NOMO-1 (cell line): ENCODE results near the gene TMOD3.
"Not testable (repeated sequence)": the region's sequence is repeated elsewhere in the genome, so short reads cannot be mapped to it uniquely, and the experiment has no call there.

Source experiments
- DNase-seq, 2 experiments: peaks; one replicate each; lab custom pipeline; 2025; ENCODE audit not compliant: unreplicated experiment in 2 of 2; lab: John Stamatoyannopoulos, UW

The TMOD3 gene

DNA sequence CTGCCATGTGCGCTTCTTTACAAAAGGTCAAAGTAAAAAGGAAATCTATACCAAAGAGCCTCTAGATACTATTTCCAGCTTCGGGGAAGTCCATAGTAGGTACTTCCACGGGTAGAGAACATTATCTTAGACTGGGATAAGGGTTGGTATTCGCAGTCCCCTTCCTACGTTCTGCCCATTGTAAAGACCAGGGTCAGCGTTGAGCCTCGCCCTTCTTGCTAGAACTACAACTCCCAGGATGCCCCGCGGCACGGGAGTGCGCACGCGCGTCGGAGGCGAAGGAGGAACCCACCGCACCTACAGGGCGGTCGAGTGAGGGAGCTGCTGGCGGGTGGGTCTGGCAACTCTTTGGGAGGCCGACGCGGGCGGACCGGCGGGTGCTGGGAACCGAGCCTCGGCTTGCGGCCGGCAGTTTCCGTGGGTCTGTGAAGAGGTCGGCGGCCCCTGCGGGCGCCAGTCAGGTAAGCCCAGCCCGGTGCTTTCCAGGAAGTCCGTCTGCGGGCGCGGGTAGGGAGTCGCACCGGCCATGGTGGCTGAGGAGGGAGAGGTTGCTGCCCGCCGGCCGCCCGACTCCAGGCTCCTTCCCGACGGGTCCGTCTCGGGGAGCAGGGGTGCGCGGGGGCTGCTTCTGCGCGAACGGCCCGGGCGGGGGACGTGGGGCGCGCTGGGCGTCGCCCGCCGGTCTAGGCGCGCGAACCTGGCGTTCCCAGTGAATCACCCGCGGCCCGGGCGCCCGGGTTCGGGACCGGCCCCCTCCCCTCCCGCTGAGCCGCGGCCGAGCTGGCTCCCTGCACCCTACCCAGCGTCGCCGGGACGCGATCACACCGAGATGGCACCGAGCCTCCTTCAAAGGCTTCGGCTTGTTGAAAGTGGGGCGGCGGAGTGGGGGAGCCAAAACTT lies at the start of gene TMOD3:
Gene TMOD3 (plus strand): TSS at position 278 of the 900 bp plus-strand sequence. CDS start 33,232 bp downstream, outside the sequence.
- DNase-seq, result peak; percentile 77 to 78

DNA sequence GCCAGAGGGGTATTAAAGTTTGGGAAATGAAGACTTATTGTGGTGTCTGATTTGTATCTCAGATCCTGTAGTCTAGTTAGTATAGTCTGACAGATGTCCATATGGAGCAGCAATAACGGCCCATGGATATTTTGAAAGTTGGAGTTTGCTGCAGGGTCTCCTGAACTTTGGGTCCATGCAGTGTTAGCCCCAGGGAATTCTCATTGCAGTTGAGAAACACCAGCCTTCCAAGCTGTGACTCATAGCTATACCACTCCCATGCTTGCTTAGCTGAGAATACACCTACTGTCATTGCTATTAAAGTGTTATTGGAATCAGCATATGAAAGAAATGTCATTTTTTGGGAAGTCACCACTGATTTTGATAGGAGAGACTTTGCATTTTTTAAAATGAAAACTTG lies 48.8 kb upstream of the TMOD3 start:
- no peak for DNase-seq

DNA sequence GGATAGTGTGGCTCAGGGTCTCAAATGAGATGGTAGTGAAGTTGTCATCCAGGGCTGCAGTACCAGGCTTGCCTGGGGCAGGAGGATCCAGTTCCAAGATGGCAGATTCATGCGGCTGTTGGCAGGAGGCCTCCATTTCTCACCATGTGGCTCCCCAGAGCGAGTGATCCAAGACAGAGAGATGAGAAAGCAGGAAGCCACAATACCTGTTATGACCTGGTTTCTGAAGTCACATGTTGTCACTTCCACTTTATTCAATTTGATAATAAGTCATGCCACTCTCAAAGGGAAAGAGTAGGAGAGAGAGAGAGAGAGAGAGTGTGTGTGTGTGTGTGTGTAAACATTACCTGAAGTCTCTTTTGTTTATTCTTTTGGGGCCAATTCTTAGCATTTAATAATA lies 47.9 kb upstream of the TMOD3 start:
- DNase-seq, result no peak

DNA sequence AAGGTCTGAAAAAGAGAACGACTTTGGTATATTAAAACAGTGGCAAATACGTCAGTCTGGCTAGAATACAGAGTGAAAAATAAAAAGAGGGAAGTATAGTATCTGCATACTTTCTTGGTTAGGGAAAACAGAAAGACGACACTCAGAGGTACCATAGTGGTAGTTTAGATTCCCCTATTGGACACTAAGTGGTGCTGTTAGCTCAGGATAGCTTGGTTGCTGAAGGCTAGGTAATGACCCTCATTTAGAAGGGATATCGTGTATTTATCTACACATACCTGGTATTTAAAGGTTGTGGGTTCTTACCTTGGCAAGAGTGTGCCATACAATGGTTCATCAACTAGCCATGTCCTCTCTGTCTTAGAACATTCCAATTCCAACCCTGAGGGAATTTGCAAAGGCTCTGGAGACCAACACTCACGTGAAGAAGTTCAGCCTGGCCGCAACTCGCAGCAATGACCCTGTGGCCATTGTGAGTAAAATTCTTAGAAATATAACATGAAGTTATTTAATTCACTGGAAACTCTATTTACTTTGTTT lies 47.0 kb upstream of the TMOD3 start:
- peak in 1 of 2 experiments; percentile 8 for DNase-seq

DNA sequence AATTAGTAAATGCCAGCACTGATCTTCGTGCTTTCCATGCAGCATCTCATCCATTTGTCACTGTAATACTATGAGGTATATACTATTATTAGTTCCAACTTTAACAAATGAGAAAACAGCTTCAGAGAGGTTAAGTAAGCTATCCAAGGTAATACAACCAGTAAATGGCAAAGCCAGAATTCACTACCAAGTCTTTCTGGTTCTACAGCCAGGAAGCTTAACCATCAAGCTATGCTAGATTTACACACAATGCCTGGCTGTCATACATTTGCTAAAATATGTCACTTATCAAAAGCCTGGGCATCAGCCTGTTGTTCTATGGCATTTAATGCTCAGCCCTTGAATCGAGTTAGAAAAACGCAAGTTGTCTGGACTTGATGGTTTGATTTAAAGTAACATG lies 45.5 kb upstream of the TMOD3 start:
- no peak for DNase-seq

DNA sequence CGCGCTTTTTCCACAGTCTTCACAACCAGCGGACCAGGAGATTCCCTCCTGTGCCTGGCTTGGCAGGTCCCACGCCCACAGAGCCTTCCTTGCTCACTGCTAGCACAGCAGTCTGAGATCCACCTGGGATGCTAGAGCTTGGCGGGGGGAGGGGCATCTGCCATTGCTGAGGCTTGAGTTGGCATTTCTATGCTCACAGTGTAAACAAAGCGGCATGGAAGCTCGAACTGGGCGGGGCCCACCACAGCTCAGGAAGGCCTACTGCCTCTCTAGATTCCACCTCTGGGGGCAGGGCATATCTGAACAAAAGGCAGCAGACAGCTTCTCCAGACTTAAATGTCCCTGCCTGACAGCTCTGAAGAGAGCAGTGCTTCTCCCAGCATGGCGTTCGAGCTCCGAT lies 42.3 kb upstream of the TMOD3 start:
- DNase-seq, result not testable (repeated sequence)

DNA sequence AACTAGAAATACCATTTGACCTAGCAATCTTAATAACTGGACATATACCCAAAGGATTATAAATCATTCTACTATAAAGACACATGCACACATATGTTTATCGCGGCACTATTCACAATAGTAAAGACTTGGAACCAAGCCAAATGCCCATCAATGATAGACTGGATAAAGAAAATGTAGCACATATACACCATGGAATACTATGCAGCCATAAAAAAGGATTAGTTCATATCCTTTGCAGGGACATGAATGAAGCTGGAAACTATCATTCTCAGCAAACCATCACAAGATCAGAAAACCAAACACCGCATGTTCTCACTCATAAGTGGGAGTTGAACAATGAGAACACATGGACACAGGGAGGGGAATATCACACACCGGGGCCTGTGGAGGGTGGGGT lies 37.0 kb upstream of the TMOD3 start:
- not testable (repeated sequence) for DNase-seq

DNA sequence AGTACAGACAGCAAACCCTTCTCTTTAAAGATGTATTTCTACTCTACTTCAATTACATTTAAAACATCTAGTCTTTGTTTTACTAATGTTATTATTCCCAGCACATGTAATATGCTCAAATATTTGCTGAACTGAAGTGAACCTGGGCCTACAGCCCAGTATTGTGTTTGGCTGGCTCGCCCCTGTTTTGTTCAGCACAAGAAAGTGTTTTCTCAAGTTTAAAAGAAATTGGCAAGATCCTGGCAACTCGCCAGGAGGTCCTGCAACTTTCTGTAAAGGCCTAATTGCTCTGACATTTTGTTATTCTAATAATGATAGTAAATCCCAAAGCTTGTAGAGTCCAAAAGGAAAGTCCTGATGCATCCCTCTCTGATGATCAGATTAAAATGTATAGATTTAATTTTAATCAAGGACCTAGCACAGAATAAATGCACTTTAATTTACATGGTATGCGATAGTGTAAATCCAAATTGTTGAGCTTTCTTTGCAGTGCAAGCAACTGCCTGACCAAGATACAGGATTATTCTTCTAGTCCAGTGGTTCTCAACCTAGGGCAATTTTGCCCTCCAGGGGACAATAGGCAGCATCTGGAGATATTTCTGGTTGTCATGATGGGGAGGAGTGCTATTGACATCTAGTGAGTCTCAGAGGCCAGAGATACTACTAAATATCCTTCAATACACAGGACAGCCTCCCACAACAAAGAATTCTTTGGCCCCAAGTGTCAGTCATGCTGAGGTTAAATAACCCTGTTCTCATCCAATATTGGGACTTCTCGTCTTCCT lies 35.7 kb upstream of the TMOD3 start:
- DNase-seq, result no peak

DNA sequence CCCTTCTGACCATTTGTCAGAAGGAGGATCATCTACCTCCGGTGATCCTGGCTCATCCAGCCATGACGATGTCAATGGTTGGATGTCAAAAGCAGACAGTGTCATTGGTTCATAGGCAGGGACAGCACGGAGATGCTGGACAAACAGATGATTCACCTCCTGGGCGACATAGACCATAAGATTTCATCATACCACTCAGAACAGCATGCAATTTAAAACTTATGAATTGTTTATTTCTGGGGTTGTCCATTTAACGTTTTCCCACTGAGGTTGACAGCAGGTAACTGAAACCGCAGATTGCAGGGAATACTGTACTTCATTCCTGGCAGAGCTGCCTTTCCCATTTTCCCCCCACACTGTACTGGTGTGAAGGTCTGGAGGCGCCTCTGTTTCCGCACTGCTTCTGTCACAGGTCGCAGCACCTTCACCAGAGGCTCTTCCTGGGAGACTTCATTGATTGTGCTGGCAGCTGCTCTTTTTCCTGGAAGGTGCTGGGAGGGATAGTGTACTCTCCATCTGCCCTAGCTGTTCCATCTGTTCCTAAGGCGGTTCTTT lies 32.5 kb upstream of the TMOD3 start:
- no peak for DNase-seq

DNA sequence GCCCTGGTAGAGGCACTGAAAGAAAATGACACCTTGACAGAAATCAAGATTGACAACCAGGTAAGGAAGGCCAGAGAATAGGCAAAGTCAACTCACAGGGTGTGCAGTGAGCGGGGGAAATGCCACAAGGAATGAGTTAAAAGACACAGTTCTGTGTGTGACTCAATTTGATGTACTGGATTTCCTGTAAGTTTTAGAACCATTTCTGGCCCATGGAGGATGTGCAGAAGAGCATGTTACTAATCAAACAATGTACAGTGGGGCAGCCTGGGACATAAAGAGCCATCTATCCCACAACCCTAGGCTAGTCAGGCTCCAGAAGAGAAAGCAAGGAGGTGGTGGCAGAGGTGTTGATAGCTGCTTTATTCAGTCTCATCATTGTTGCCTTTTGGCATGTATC lies 31.2 kb upstream of the TMOD3 start:
- DNase-seq, result no peak

DNA sequence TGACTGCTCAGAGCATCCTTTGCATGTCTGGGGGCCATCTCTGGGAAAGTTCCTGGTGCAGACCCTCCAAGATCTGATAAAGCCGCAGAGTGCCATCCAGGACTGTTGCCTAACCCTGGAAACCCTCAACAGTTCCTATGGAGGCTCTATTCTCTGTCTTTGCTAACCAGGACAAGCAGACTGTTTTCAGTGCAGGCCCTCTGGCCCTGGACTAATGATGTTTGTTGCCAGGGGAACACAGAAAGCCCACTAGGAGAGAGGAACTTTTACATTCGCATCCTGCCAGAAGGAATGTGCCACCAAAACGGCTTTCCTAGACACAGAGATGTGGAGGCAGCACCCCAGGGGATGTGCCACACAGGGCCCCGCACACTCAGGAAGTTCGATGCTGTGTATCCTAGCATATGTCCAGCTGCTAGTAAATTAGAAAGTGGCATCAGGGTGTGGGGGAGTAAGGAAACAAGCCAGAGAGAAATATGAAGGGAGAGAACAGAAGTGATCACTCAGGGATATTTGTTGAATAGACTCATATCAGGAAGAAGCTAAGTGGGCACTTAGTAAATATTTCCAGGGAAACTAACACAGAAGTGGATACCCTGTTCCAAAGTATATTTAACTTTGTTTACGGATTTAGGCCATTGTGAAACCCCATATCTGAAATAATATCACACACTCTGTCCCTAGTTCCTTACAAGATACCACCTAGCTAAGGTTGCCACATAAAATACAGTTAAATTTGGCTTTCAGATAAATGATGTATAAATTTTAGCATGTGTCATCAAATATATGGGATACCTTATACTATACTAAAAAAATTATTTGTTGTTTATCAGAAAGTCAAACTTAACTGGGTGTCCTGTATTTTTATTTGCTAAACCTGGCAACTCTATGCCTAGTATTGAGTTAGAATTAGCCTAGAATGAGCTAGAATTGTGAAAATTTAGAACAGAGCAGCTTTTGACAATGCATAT lies 29.9 kb upstream of the TMOD3 start:
- no peak for DNase-seq

DNA sequence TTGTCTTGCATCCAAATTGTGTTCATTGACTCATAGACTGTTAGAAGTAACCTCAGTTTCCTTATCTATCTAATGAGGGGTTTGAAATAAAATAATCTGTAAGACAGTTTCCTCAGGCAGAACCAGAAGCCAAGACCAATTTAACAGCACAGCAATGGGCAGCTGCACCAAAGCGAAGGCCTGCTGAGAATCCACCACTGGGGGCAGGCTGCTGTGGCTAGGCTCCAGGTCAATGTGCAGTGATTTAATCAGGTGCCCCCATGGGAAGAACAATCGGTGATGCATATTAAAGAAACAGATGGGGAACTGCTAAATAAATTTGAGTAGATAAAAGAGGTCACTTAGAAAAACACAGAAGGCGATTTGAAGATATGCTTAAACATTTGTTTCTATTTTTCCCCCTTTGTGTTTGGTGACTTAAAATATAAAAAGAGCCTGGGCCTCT lies 28.0 kb upstream of the TMOD3 start:
- DNase-seq, result no peak

DNA sequence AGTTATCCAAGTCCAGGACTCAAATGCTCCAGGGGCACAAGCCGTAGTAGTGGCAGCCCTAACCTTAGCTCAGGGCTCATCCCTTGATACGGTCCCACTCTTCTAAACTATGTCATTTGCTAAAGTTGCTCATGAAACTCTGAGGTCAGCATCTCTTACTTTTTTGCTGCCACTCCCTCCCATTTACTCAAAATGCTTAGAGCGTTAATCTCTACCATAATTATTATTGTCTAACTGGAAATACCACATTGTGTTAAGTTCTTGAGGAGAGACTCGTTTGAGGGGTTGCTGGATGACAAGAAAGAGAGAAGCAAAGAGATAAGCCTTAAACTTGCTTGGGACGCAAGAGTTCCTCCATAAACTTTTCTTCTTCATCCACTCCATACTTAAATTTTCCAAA lies 26.9 kb upstream of the TMOD3 start:
- no peak for DNase-seq

DNA sequence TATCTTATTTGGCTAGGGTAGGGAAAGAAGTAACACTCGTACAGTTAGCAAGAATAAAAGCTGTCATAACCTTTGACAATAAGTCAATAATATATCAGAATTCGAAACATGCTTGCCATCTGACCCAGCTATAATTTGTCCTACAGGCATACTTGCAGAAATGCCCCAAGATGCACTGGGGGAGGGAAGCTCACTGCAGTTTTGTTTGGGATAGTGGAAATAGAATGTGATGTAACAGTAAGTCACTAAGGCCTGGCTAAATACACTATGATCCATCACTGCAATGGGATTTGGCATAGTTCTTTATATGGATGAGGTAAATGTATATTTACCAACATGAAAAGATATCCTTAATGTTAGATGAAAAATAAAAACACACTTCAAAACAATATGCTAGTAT lies 25.5 kb upstream of the TMOD3 start:
- DNase-seq, result no peak

DNA sequence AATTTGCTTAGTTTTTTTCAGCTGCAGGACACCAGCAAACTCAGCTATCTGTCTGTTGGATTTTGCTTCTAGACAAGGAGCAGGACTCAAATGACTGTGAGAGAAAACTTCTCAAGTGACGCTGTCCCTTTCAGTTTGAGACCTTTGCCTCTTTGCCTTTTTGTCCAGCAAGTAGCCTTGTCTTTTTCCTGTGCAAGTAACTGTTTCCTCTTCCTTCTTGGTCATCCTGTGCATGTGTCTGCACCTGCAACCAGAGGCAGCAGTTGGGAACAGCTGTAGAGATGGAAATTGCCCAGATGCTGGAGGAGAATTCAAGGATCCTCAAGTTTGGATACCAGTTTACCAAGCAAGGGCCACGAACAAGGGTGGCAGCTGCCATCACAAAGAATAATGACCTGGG lies 23.3 kb upstream of the TMOD3 start:
- no peak for DNase-seq

DNA sequence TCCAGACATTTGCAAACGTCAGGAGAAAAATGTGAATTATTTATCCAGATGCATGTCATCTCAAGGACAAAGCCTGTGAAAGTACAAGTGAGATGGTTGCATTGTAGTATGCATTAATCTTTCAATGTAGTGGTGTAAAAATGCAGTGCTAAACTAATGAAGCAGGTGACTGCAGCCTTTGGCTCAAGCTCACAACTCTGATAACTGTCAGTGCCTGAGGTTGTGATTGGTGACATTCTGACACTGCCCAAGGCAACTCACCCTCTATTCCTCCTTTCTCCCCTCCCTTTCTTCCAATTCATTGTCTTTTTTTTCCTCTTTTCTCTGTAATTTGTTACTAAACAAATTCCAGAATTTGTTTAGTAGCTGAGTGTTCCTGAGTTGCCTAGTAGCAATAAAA lies 20.0 kb upstream of the TMOD3 start:
- no peak for DNase-seq

DNA sequence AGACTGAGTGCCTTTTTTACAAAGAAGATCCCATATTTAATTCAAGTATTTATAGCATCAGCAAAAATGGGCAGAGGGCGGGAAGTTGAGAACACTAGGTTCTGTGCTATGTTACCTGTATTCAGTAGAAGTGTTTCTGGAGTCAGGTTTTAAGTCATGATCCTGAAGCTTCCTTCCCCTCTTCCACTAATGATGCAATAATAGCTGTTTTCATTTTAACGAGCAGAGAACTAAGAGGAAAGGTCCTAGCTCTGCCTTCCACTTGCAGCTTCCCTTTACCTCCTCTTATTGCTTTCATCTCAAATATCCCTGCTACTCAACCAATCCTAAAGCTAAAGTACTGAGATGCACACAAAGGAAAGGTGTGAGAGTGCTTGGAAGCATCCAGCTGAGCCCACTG lies 16.9 kb upstream of the TMOD3 start:
- no peak for DNase-seq

DNA sequence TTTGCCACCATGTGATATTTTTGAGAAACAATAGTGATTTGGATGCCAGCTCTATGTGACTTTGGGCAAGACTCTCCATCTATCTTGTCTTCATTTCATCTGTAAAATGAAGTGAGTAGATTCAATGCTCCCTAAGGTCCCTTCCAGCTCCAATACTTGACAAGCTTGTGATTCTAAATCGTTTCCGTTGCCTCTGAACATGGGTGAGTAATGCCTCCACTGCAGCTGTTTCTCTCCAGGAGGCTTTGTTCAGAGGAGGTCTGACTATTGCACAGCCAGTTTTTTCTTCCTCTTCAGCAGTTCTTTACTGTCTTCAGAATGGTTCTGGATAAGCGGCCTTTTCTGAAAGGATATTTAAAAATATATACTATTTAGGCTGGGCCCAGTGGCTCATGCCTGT lies 14.8 kb upstream of the TMOD3 start:
- peak in 1 of 2 experiments; percentile 24 for DNase-seq

DNA sequence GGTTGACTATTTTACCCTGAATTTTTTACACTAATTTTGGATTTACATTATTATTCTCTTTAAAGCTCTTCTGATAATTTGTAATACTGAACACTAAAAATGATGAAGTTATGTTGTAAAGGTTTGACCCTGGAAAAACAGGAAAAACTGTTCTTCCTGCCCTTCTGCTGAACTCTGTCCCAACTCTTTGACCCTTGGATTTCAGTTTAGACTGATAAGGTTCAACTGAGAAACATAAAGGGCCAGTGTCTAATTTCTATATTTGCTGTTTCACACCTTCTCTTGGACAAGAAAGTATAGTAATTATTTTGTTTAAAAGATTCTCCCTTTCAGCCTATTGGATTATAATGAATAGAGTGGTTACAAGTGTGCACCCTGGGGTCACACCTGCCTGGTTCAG lies 12.8 kb upstream of the TMOD3 start:
- DNase-seq, result no peak

DNA sequence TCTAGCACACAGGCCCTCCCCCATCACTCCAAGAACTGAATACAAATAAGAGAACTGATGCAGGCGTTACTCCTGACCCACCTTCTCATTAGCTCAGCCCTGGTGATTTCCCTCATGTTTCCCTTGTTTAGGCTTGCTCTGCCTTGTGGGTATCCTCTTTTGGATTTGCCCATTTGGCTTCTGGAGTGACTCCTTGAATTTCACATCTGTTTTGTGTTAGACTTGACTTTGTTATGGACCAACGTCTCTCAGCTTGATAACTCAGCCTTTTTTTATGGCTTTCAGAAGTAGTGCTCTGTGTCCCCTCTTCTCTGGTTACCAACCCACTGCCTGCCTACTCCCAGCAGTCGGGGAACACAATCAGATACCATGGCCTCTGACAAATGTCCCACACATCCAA lies 11.3 kb upstream of the TMOD3 start:
- DNase-seq, result no peak
